HS-5 (cell line): ENCODE data around the gene LHFPL3.
"Not testable (repeated sequence)": the region's sequence is repeated elsewhere in the genome, so short reads cannot be mapped to it uniquely, and the experiment has no call there.

Experiments used
- DNase-seq: peaks from one replicate; pipeline ENCODE4 v3.0.0-alpha.2; 2012; ENCODE audit warnings: low read depth

Gene LHFPL3

DNA sequence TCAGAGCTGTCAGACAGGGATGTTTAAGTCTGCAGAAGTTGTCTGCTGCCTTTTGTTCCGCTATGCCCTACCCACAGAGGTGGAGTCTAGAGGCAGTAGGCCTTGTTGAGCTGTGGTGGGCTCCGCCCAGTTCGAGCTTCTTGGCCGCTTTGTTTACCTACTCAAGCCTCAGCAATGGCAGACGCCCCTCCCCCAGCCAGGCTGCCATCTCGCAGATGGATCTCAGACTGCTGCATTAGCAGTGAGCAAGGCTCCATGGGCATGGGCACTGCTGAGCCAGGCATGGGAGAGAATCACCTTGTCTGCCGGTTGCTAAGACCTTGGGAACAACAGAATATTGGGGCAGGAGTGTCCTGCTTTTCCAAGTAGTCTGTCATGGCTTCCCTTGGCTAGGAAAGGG lies 267.2 kb downstream of the LHFPL3 start:
- not testable (repeated sequence) for DNase-seq

DNA sequence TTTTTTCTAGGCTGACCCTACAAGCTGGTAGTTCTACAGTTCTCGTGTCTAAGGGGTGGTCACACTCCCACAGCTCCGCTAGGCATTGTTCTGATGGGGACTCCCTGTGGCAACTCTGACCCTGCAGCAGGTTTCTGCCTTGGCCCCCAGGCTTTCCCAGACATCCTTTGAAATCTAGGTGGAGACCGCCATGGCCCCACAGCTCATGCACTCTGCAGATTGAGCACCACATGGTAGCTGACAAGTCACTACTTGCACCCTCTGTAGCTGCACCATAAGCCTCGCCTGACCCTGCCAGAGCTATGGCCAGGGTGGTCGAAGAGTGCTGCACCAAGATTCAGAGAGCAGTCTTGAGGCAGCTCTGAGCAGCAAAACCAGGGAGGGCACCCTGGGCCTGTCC lies 275.6 kb downstream of the LHFPL3 start:
- DNase-seq = no peak

DNA sequence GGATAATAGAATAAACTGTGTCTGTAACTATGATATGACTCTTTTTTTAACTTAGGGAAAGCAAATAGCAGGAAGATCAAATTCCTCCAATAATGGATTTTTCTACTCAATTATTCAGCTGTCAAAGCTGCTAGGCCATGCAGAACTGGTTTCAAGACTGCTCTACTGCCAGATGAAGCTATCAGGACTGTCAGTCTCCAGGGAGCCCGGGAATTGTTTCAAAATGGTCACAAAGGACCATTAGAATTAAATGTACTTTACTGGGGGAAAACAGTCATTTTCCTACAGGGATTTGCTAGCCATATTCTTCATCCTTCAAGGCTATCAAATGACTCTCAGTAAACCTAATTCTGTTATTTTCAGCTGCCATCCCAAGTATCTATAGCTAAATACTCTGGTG lies 276.3 kb downstream of the LHFPL3 start:
- no peak for DNase-seq

DNA sequence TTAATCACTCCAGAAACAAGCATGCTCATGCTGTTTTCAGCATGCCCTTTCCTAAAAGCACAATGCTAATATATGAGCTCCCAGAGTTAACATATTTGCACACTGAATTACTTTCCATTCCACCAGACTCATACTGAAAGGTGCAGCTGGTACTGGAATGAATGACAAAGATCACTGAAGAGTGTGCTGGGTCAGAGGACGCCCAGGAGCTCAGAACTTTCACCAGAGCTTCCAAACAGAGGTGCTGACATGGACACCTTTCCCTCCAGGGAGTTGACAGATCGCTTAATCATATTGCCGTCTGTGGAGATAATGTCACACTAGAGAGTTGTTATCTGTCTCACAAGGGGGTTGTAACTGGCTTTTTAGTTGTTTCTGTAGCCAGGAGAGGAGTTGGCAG lies 292.9 kb downstream of the LHFPL3 start:
- DNase-seq = no peak

DNA sequence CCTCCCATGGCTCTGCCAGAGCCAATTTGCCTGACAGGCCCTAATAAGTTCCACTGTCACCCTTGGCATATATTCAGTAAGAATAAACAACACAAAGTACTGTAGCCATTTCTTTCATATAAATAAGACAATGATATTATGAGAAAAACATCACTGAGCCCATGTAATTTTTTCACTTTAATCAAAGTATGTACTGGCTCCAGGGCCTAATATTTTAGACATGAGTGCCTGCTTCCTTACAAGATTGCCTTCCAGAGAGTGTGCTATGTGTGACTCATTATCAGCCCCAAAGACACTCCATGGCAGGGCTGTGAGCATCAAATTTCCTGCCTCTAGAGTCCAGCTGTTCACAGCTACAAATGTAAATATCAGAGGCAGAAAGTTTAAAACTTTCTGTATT lies 297.6 kb downstream of the LHFPL3 start:
- no peak for DNase-seq

DNA sequence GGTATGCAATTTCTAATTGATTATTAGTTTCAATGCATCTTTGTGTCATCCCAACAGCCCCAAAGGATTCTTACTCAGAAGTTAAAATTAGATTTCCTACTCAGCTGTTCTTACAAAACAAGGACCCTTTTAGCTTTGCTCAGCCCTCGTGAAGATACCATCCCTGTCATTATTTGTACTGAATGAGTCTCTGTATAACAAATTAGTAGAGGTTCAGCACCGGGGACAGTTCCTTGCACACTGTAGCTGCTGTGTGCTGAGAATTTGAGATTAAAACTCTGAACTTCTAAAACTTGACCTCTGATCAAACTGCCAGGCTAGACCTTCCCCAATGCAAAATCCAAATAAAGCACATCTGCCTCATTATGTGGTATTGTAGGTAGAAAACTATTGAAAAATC lies 299.1 kb downstream of the LHFPL3 start:
- DNase-seq = no peak

DNA sequence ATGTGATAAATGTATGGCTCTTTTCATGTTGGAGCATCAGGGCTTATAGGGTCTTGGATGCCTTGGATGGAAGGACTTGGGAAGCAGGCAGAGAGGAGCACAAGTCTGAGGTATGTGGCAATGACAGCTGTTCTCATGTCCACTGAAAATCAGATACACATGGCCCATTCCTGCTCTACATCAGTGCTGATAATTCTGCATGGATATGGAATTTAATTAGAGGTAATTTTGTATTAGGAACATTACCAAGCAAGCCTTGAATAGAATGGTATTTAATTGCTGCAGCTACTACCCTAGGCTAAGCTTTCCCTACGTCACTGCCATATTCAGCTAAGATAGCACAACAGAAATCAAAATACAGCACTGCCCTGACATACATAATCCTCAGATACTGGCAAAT lies 299.6 kb downstream of the LHFPL3 start:
- DNase-seq = no peak

DNA sequence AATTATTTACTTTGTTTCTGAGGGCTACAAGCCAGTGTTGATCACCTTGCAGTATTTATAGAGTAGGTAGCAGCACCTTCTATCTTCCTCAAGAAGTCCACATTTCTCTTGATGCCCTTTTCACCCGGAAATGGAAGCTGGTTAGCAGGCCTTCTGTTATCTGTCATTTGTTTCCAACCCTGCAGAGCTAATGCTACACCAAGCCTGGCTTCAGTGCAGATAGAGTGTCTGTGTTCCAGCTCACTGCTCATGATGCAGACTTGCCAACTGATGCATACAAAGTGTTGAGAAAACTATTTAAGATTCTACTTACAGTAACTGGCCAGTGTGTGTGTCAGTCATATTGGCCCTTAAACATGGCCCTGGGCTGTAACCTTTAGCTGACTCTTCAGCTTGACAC lies 301.0 kb downstream of the LHFPL3 start:
- no peak for DNase-seq

DNA sequence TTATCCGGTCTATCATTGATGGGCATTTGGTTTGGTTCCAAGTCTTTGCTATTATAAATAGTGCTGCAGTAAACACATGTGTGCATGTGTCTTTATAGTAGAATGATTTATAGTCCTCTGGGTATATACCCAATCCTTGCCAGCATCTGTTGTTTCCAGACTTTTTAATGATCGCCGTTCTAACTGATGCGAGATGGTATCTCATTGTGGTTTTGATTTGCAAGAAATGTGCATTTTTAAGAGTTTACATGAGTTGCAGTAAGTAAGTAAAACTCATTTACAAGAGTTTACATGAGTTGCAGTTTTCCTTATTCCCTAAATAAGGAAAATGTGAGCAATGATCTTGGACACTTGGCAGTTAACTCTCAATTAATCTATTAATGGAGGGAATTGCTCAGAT lies 312.1 kb downstream of the LHFPL3 start:
- DNase-seq = no peak

DNA sequence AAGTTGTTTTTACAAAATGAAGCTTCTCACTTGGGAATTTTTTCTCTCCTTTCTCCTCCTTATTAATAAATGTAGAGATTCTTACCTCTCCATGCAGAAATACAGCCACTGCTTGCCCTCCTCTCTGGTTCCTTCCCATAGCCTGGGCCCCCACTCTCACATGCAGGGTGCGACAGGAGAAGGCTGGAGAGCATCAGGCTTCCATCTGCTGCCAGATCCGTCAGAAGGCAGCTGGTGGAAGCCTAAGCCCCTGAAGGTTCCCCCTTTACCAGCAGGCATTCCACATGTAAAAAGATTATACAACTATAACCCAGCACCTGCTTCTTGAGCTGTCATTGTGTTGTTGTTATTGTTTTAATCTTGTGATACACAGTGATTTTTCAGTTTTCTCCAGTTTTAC lies 314.2 kb downstream of the LHFPL3 start:
- no peak for DNase-seq

DNA sequence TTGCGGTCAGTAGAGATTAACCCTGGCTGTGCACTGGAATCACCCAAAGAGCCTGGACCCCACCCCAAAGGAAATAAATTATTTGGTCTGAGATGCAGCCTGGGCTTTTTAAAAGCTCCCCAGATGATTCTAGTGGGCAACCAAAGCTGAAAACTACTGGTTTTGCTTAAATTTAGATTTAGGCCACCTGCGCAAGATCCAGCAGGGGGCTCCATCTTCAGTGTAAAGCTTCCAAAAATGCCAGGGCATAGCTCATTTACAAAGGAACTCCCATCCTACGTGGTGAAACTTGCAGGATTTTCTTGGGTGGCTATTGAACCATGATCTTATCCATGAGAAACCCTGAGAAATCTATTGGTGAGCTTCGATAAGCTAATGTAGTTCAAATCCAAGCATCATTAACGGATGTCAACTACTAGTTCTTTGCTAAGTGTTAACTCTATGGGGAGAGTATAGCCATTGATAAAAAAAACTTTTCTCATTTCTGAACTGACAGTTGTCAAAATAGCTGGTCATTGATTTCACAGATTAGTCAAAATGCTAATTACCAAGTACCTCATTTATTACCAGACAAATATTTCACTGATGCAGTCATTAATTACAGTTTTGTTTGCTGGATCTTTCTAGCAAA lies 315.3 kb downstream of the LHFPL3 start:
- no peak for DNase-seq

DNA sequence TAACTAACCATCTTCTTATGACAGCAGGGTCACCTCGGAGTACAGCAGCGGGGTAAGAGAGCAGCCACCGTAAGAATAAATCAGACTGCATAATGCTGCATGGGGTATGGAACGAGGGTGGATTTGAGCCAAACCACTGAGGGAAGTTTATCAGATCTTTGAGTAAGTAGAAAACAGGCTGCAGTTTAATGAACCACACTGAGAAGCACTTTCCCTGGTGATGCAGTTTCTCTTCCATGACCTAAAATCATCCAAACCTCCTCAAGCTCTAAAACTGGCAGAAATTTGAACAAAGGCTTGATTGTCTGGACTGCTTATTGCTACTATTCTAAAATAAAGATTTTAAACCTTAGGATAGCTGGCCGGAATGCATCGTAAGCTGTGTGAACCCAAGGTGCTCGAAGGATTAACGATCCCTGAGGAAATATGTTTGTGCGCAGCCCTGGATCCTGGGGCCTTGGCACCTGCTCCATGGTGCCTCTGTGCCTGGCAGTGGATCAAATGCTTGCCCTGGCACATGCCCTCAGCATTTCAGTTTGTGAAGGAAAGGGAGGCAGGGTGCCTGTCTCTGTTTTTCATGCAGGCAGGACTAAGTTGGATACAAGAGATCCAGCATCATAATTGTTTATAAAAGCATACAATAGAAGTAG lies 322.7 kb downstream of the LHFPL3 start:
- no peak for DNase-seq

DNA sequence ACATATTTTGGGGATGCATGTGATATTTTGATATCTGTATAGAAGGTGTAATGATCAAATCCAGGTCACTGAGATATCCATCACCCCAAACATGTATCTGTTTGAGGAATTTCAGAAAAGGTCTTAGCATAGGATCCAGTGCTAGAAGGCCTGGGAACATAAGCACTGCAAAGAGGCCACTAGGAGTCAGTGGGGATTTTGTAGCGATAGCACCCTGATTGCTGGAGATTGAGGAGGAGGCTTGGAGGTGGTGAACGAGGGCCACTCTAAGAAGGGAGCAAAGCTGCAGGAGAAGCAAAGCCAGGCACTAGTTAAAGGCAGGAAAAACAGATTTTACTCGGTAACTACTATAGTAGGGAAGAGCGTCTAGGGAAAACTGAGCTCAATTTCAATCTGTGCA lies 324.0 kb downstream of the LHFPL3 start:
- DNase-seq = no peak

DNA sequence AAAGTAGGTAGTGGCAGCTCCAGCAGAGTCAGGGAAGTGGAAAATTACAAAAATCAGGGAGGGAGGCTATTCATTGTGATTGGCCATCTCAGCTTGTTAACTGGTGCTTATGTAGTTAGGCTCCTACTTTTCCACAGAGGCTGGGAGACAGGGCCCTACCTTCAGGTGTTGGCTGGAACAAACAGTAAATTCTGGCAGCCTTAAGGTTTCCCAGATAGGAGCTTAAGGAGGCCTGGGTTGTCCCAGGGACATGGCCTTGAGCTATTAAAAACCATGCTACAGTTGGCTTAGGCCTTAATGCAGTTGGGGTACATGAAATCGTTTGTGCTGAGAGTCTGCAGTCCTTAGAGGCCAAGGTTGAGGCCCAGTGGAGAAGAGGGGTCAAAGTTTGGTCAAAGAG lies 324.5 kb downstream of the LHFPL3 start:
- no peak for DNase-seq

DNA sequence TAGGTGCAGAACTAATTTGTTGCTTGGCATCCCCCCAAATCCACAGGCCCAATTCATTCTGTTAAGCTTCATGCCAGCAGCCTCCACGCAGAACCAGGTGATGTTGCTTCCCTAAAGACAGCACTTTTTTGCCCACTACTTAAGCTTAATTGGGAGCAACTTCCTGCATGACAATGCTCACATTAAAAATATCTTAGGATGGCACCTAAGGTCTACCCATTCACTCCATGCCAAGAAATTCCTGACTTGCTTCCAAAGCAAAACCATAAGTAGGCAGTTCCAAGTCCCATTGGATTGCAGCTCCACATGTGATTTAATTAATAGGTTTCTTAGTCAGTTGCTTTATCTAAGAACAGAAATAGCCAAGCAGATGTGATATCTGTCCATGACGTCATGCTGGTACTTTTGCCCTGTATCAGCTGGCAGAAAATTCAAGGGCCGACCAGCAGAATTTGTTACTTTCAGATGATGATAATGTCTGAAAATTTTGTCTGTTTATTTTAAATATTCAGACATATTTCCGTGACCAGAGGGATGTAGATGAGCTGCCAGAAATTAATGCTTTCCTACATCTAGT lies 325.5 kb downstream of the LHFPL3 start:
- no peak for DNase-seq

DNA sequence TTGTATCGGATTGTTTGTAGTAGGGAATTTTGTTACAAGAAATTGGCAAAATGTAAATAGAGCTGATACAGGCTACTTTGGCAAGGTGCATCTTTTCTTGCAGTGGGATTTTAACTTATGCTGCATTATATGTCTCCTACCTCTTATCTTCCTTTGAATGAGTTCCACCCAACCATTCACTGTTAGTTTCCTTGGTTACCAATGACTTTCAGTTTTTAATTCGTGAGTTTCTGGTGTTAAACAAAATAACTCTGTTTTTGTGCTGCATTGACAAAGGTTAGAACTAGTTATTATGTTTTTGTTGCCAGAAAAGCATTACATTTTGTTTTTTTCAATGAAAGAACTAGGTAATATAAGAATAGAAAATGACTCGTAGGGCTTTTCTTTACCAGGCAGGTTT lies 327.2 kb downstream of the LHFPL3 start:
- no peak for DNase-seq

DNA sequence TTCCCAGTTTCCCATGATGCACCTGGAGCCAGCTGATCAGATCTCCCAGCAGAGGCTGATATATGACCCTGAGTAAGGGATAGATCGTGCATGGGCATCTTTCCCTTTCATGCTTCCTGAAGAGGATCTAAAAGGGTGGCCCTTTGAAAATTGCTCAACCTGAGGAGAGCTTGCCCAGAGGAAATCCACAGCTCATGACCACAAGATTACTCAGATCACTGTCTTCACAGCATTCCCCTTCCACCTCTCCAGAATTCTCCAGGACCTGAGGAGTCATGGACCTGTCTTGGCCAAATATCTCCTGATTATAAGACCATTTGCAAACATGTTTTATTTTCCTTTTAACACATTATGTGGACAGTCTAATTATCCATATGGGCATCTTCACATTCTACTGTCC lies 328.1 kb downstream of the LHFPL3 start:
- peak; percentile 0 for DNase-seq

DNA sequence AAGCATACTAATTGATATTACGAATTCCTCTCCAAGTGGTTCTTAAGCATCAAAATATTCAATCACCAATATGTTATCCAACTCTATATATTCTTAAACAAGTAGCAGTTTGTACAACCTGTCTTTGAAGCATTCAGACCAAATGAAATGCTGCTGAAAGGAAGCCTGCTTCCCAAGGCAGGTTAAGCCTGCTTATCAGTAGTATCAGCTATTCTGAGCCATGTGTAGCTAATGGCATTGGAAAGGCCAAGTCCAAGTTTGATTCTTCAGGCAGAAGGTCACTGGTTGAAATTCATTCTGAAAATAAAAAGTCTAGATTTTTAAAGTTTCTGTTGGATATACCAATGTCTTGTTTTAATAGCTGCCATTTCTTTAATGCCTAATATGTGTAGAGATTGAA lies 328.7 kb downstream of the LHFPL3 start:
- no peak for DNase-seq

DNA sequence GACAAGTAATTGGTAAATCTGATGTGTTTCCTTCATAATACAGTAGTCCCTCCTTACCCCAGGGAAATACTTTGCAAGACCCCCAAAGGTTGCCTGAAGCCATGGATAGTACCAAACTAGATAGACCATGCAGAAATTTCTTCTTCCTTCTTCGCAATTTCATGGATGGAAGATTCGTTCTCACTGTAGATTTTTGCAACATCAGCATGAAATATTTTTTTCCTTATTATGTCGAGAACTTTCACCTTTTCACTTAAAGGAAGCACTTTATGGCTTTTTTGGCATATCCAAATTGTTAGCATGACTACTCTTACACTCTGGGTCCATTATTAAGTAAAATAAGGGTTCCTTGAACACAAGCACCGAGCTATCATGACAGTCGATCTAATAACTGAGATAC lies 333.2 kb downstream of the LHFPL3 start:
- no peak for DNase-seq

DNA sequence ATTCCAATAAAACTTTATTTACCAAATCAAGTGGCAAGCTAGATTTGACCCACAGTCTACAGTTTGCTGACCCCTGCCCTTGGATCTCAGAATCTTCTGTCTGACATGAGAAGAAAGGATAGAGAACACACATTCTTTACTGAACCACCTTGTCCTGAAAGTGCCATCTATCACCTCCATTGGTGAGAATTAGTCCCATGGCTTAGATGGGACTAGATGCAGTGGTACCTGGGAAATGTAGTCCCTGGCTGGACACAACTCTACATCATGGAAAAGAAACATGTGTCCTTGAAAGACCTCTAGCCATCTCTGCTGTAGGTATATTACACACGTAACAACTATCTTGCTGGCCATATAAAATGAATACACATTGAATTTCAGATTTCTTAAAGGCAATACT lies 336.2 kb downstream of the LHFPL3 start:
- no peak for DNase-seq

DNA sequence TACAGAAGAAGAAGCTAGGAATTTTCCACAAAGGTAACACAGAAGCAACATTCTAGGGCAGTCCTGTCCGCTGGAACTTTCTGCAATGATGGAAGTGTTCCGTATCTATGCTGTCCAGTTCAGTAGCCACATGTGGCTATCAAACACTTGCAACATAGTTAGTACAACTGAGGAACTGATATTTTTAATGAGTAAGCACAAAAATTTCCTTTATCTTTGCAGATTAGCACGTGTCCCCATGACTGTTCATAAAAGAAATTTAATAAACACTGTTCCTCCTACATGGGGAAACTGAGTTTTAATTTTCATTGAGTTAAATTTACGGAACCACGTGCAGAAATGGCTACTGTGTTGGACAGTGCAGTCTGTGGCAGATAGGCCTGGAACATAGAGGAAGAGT lies 349.2 kb downstream of the LHFPL3 start:
- DNase-seq = no peak

DNA sequence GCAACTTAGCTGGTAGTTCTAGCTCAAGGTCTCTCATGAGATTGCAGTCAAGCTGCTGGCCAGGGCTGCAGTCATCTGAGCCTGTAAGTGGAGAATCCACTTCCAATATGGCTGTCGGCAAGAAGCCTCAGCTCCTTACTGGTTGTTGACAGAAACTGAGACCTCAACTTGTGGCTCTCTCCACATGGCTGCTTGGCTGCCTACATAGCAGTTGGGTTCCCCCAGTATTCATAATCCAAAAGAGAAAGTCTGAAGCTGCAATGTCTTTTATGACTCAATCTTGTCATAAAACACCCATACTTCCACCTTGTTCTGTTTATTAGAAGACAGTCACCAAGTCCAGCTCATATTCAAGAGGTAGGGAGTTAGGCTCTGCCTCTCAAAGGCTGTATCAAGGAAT lies 350.7 kb downstream of the LHFPL3 start:
- DNase-seq = no peak

DNA sequence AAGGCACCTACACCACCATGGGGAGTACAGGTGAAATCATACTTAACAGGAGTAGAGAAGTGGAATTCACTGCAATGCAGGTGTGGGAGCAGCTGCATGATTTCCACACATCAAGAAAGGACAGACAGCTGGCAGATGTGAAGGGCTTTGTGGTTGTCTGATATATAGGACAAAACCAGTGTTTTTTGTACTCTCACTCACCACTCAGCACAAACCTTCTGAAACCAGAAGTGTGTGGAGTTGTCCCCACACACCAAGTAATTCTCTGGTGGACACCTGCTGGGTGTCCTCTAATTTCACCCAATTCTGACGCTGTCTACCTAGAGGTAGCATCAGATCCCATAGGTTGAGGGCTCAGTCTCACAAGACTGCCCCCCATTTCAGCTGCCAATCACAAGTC lies 357.9 kb downstream of the LHFPL3 start:
- no peak for DNase-seq

DNA sequence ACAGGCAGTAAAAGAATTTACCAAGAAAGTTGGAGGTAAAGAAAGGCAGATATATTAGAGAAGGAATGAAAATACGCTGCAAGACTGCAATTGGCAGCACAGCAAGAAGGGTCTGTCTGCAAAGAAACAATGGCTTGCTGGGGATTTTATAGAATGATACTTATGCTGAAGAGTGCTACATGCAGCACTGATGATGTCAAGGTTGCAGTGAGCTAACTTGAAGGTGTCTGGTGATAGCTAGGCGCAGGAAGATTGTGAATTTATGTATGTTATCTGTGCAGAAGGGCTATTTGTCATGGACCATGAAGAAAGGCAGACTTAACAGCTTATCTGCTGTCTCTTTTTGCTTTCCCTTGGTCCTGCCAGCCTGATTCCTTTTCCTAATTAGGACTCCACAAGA lies 366.3 kb downstream of the LHFPL3 start:
- no peak for DNase-seq
